Measurements from ENCODE around the gene TMSB15B. TPM values are rescaled to one million over a fixed set of nuclear protein-coding genes. Genes with fewer than 3 reads are reported as not detected.
"Not testable (repeated sequence)": the region's sequence is repeated elsewhere in the genome, so short reads cannot be mapped to it uniquely, and the experiment has no call there.

TMSB15B gene
- total and polyA plus RNA-seq, 2 experiments from 2014 or later, result 6.6 to 14.3 TPM

GRCh38 chrX:103949506-103949905 is 12.9 kb upstream of the TMSB15B start:
- Histone ChIP-seq H3K4me2 (no peak overlapping the region), H3K79me2 (no peaks in the 10 kb centered on the region), H3K36me3 (replicated peaks; ENCODE audit: insufficient read depth, low read depth) (no peaks in the 10 kb centered on the region), H3K27ac (no peak overlapping the region), H3K4me3 (no peak overlapping the region), H3K27me3 (no peaks in the 10 kb centered on the region), H2AFZ (no peak overlapping the region), H3K9me2 (replicated peaks; ENCODE audit: insufficient read depth) (no peaks in the 10 kb centered on the region), H3K4me1 (ENCODE audit: insufficient read depth) (no peaks in the 10 kb centered on the region), H3K9me3 (ENCODE audit: low read depth) (no peaks in the 10 kb centered on the region), H4K20me1 (ENCODE audit: insufficient read depth, poor library complexity, severe bottlenecking) (no peaks in the 10 kb centered on the region)
- WGBS (ENCODE audit: low lambda C conversion rate, missing lambda C conversion rate), result 68% methylated on average over 1 of the region's 1 CpG
- TF ChIP-seq EZH2 (IDR thresholded peaks at IDR 0.05; ENCODE audit: borderline replicate concordance) (no peak), CTCF (IDR thresholded peaks at IDR 0.05; ENCODE audit: poor library complexity) (no peak), EZH2phosphoT487 (IDR thresholded peaks at IDR 0.05; ENCODE audit: low read depth, severe bottlenecking, unreplicated experiment) (no peak)
- no peak for DNase-seq (ENCODE audit: low spot score)

GRCh38 chrX:103953353-103953752 is 9.1 kb upstream of the TMSB15B start:
- DNase-seq (ENCODE audit: low spot score), result no peak
- Histone ChIP-seq H3K4me2 (no peak overlapping the region), H3K36me3 (replicated peaks; ENCODE audit: insufficient read depth, low read depth) (no peaks in the 10 kb centered on the region), H2AFZ (no peak overlapping the region), H4K20me1 (ENCODE audit: insufficient read depth, poor library complexity, severe bottlenecking) (no peaks in the 10 kb centered on the region), H3K79me2 (no peaks in the 10 kb centered on the region), H3K4me1 (ENCODE audit: insufficient read depth) (no peaks in the 10 kb centered on the region), H3K9me2 (replicated peaks; ENCODE audit: insufficient read depth) (no peaks in the 10 kb centered on the region), H3K4me3 (no peak overlapping the region), H3K9me3 (ENCODE audit: low read depth) (no peaks in the 10 kb centered on the region), H3K27ac (no peak overlapping the region), H3K27me3 (no peaks in the 10 kb centered on the region)
- no peak for TF ChIP-seq EZH2phosphoT487 (IDR thresholded peaks at IDR 0.05; ENCODE audit: low read depth, severe bottlenecking, unreplicated experiment)
- no peak for TF ChIP-seq CTCF (IDR thresholded peaks at IDR 0.05; ENCODE audit: poor library complexity)
- 71% methylated on average over 4 of the region's 4 CpGs for WGBS (ENCODE audit: low lambda C conversion rate, missing lambda C conversion rate)

- Histone ChIP-seq H3K4me3 (no peak overlapping the region), H3K79me2 (no peaks in the 10 kb centered on the region), H3K9me2 (replicated peaks; ENCODE audit: insufficient read depth) (no peaks in the 10 kb centered on the region), H4K20me1 (ENCODE audit: insufficient read depth, poor library complexity, severe bottlenecking) (no peaks in the 10 kb centered on the region), H3K27me3 (no peaks in the 10 kb centered on the region), H3K27ac (no peak overlapping the region), H3K4me2 (no peak overlapping the region), H2AFZ (no peak overlapping the region), H3K36me3 (replicated peaks; ENCODE audit: insufficient read depth, low read depth) (no peaks in the 10 kb centered on the region), H3K9me3 (ENCODE audit: low read depth) (no peaks in the 10 kb centered on the region), H3K4me1 (ENCODE audit: insufficient read depth) (no peaks in the 10 kb centered on the region)
- no peak for TF ChIP-seq EZH2 (IDR thresholded peaks at IDR 0.05; ENCODE audit: borderline replicate concordance)
- no peak for TF ChIP-seq EZH2phosphoT487 (IDR thresholded peaks at IDR 0.05; ENCODE audit: low read depth, severe bottlenecking, unreplicated experiment)
- no peak for TF ChIP-seq CTCF (IDR thresholded peaks at IDR 0.05; ENCODE audit: poor library complexity)
- no peak for DNase-seq (ENCODE audit: low spot score)
- 86% methylated on average over 6 of the region's 6 CpGs for WGBS (ENCODE audit: low lambda C conversion rate, missing lambda C conversion rate)
These were observed 8.2 kb upstream of the TMSB15B start for GRCh38 chrX:103954259-103954658.

- H3K9me2 ChIP-seq (replicated peaks; ENCODE audit: insufficient read depth); H4K20me1 ChIP-seq (ENCODE audit: insufficient read depth, poor library complexity, severe bottlenecking); H3K36me3 ChIP-seq (replicated peaks; ENCODE audit: insufficient read depth, low read depth); H3K4me2 ChIP-seq; H3K4me1 ChIP-seq (ENCODE audit: insufficient read depth); DNase-seq (ENCODE audit: low spot score); H3K27me3 ChIP-seq; H3K4me3 ChIP-seq; H3K27ac ChIP-seq; H2AFZ ChIP-seq; H3K9me3 ChIP-seq (ENCODE audit: low read depth); H3K79me2 ChIP-seq: not testable (repeated sequence)
- WGBS (ENCODE audit: low lambda C conversion rate, missing lambda C conversion rate), result no CpG with 5 or more reads among the region's 6 CpGs
These were observed 1.8 kb upstream of the TMSB15B start for GRCh38 chrX:103960599-103960998.

GRCh38 chrX:103983508-103983907 is 21.1 kb downstream of the TMSB15B start:
- not testable (repeated sequence) for H3K4me1 ChIP-seq (ENCODE audit: insufficient read depth); H3K9me2 ChIP-seq (replicated peaks; ENCODE audit: insufficient read depth); H3K4me2 ChIP-seq; H3K4me3 ChIP-seq; H3K9me3 ChIP-seq (ENCODE audit: low read depth); H3K79me2 ChIP-seq; H4K20me1 ChIP-seq (ENCODE audit: insufficient read depth, poor library complexity, severe bottlenecking); H3K27ac ChIP-seq; H3K27me3 ChIP-seq; DNase-seq (ENCODE audit: low spot score); H3K36me3 ChIP-seq (replicated peaks; ENCODE audit: insufficient read depth, low read depth); H2AFZ ChIP-seq
- WGBS (ENCODE audit: low lambda C conversion rate, missing lambda C conversion rate), result no CpG with 5 or more reads among the region's 13 CpGs
